ENCODE results near the gene TRMT61A. TPM values are rescaled to one million over a fixed set of nuclear protein-coding genes. Genes with fewer than 3 reads are reported as not detected.

Gene TRMT61A
- total and polyA plus RNA-seq, 9 of the 15 experiments (the other 6 are each of a cell fraction or from before 2014, with no cell fraction given): 0.10 to 24.8 (median 5.1) TPM

DNA sequence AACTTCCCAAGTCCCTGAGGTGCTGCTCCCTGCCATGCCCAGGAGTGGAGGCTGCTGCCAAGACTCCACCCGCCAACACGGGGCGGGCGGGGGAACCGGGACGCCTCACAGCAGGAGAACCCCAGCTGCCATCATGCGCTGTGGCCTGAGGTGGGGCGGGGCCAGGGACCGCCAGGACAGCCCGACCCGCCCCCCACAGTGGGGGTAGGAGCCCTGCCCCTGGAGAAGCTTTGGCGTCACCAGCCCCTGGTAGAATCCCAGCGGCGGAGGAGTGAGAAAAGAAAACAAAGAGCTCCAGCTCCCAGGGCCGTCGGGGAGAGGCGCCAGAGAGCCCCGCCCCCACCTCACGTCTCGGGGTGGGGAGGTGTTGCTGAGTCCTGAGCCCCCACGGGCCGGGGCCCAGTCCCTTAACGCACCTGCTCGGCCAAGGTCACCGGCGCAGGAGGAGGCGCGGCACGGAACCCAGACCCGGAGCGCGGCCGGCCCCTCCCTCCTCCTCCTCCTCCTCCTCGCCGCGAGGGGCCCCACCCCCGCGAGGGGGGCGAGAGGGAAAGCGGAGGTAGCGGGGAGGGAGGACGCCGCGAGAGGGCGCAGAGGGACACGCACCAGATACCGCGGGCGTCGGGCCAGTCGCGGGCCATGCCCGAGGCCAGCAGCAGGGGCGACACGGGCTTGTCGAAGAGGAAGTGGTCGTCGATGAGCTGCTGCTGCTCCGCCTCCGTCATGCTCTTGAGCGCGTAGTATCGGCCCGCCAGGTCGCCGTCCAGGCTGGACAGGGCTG is 8.1 kb upstream of the TRMT61A start:
- Histone ChIP-seq H3K4me2 (ENCODE audit: insufficient read depth, low read length) (peak overlapping the region; percentile 78), H3K27me3 (ENCODE audit: control insufficient read depth in 2 of 2, insufficient read depth in 2 of 2, low read length in 2 of 2) (no peaks in the 10 kb centered on the region), H3K9me1 (ENCODE audit: control insufficient read depth, insufficient read depth, low read length) (no peaks in the 10 kb centered on the region), H2AFZ (ENCODE audit: low read depth, low read length) (peak overlapping the region; percentile 45; the same call in 1 of the 2 replicates), H3K4me1 (replicated peaks in 1 of 2; ENCODE audit: control insufficient read depth in 2 of 2, insufficient read depth in 2 of 2, low read length in 2 of 2) (peaks cover 41 to 85% of the 10 kb centered on the region in 2 experiments), H3K4me3 (peak overlapping the region; percentile 60), H3K9ac (ENCODE audit: insufficient read depth in 1 of 2, low read depth in 2 of 2, low read length in 2 of 2) (peak overlapping the region; percentile 73 to 93; a peak in 3 of 4 replicates), H3K79me2 (ENCODE audit: control insufficient read depth, insufficient read depth, low read length) (peaks cover 23% of the 10 kb centered on the region), H3K27ac (ENCODE audit: extremely low read depth, low read depth, low read length) (peak overlapping the region; percentile 83), H3K36me3 (ENCODE audit: control insufficient read depth, insufficient read depth, low read length) (peaks cover 23% of the 10 kb centered on the region; the same call in 1 of the 3 replicates), H4K20me1 (replicated peaks; ENCODE audit: control insufficient read depth, insufficient read depth, low read length) (peaks cover 13% of the 10 kb centered on the region; the same call in 1 of the 2 replicates), H3K9me3 (replicated peaks; ENCODE audit: control insufficient read depth, insufficient read depth, low read depth, low read length) (no peaks in the 10 kb centered on the region)
- DNase-seq (ENCODE audit: extremely low read depth in 1 of 4, low spot score in 3 of 4): peak; percentile 76 to 88 (median 82)
- peak; percentile 74 for ATAC-seq
- intact Hi-C loops (cut with micrococcal nuclease): loop anchor here (10.0 kb wide), 1 partner anchor 126 kb away; no protein-coding TSS in a partner anchor
- FAIRE-seq: no peak
- no TSS peak for BruUV-seq (replicated peaks)
- CTCF ChIA-PET (ENCODE audit: low intra/inter-chr PET ratio): no interaction called here
- in situ Hi-C loops (cut with MboI): no loop called here
- WGBS (ENCODE audit: insufficient coverage, low coverage, missing lambda C conversion rate): 0% methylated on average over 4 of the region's 66 CpGs
- POLR2A ChIA-PET: interaction anchor here (0.6 to 2.5 kb wide), 9 partner anchors 10 to 684 kb away, joined by 3 to 12 read pairs (median 3); no protein-coding TSS in a partner anchor
- peak; percentile 91 for TF ChIP-seq CTBP1 (IDR thresholded peaks at IDR 0.05; ENCODE audit: borderline replicate concordance)
- TF ChIP-seq, protein P1, sequence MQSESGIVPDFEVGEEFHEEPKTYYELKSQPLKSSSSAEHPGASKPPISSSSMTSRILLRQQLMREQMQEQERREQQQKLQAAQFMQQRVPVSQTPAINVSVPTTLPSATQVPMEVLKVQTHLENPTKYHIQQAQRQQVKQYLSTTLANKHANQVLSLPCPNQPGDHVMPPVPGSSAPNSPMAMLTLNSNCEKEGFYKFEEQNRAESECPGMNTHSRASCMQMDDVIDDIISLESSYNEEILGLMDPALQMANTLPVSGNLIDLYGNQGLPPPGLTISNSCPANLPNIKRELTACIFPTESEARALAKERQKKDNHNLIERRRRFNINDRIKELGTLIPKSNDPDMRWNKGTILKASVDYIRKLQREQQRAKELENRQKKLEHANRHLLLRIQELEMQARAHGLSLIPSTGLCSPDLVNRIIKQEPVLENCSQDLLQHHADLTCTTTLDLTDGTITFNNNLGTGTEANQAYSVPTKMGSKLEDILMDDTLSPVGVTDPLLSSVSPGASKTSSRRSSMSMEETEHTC (IDR thresholded peaks at IDR 0.05): no peak
- TF ChIP-seq CREM (IDR thresholded peaks at IDR 0.05; ENCODE audit: low read depth): peak; percentile 52
- TF ChIP-seq ZNF668 (CRISPR knock-in tag; IDR thresholded peaks at IDR 0.05): no peak
- no peak for TF ChIP-seq ZNF695 (CRISPR knock-in tag; IDR thresholded peaks at IDR 0.05)
- TF ChIP-seq HNRNPL (IDR thresholded peaks at IDR 0.05; ENCODE audit: low read depth, low read length): peak; percentile 84; the same call in 1 of the 2 replicates
- TF ChIP-seq, protein P2, sequence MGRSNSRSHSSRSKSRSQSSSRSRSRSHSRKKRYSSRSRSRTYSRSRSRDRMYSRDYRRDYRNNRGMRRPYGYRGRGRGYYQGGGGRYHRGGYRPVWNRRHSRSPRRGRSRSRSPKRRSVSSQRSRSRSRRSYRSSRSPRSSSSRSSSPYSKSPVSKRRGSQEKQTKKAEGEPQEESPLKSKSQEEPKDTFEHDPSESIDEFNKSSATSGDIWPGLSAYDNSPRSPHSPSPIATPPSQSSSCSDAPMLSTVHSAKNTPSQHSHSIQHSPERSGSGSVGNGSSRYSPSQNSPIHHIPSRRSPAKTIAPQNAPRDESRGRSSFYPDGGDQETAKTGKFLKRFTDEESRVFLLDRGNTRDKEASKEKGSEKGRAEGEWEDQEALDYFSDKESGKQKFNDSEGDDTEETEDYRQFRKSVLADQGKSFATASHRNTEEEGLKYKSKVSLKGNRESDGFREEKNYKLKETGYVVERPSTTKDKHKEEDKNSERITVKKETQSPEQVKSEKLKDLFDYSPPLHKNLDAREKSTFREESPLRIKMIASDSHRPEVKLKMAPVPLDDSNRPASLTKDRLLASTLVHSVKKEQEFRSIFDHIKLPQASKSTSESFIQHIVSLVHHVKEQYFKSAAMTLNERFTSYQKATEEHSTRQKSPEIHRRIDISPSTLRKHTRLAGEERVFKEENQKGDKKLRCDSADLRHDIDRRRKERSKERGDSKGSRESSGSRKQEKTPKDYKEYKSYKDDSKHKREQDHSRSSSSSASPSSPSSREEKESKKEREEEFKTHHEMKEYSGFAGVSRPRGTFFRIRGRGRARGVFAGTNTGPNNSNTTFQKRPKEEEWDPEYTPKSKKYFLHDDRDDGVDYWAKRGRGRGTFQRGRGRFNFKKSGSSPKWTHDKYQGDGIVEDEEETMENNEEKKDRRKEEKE (IDR thresholded peaks at IDR 0.05; ENCODE audit: borderline replicate concordance in 1 of 2, control insufficient read depth in 1 of 2, low read depth in 2 of 2, low read length in 1 of 2): no peak
- TF ChIP-seq ZBTB9 (CRISPR knock-in tag; IDR thresholded peaks at IDR 0.05): 0 out of 2 replicates have a peak, but pooled peaks have one; percentile 32
- TF ChIP-seq, protein P3, sequence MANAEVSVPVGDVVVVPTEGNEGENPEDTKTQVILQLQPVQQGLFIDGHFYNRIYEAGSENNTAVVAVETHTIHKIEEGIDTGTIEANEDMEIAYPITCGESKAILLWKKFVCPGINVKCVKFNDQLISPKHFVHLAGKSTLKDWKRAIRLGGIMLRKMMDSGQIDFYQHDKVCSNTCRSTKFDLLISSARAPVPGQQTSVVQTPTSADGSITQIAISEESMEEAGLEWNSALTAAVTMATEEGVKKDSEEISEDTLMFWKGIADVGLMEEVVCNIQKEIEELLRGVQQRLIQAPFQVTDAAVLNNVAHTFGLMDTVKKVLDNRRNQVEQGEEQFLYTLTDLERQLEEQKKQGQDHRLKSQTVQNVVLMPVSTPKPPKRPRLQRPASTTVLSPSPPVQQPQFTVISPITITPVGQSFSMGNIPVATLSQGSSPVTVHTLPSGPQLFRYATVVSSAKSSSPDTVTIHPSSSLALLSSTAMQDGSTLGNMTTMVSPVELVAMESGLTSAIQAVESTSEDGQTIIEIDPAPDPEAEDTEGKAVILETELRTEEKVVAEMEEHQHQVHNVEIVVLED (CRISPR knock-in tag; IDR thresholded peaks at IDR 0.05): peak; percentile 69
- TF ChIP-seq YY1 (IDR thresholded peaks at IDR 0.05; ENCODE audit: borderline replicate concordance in 1 of 3, control insufficient read depth in 1 of 3, extremely low read depth in 1 of 3, insufficient read depth in 3 of 3, insufficient read length in 1 of 3, insufficient replicate concordance in 2 of 3, low read depth in 1 of 3, low read length in 2 of 3): peak in 2 of 3 experiments; percentile 45 to 59

Data from K562 (cell line).